PC-9 (cell line): Measurements from ENCODE around the gene GAB4.

Experiments
- EZH2 ChIP-seq: fragments of 200-600 bp; sonication (generic); IDR thresholded peaks from 2 replicates; pipeline ENCODE4 v1.8.0; 2017; ENCODE audit warnings: antibody characterized with exemption, low read depth
- TF ChIP-seq, protein P1 (sequence below): fragments of 200-600 bp; sonication (generic); conservative IDR thresholded peaks from 2 replicates; pipeline ENCODE4 v1.6.1; 2017; ENCODE audit warnings: mixed run types, antibody characterized with exemption, mild to moderate bottlenecking, moderate library complexity

DNA sequence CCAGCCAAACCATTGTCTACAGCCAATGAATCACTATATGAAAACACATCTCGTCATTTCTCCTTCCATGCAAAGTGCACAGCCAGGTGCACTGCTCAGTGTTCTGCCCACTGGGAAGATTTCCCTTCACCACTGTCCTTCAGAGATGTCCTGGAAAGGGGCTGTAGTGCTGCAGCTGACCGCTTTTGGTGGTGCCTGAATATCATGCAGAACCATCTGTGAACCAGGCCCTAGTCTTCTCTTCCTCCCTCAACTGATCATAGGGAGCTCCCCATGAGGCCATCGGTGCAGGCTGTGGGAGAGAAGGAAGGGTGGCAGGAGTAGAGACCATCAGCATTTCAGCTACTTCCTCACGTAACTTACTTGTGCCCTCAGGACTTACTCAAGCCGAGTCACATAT is 70.2 kb downstream of the GAB4 start:
- TF ChIP-seq EZH2, result no peak
- TF ChIP-seq, protein P1, sequence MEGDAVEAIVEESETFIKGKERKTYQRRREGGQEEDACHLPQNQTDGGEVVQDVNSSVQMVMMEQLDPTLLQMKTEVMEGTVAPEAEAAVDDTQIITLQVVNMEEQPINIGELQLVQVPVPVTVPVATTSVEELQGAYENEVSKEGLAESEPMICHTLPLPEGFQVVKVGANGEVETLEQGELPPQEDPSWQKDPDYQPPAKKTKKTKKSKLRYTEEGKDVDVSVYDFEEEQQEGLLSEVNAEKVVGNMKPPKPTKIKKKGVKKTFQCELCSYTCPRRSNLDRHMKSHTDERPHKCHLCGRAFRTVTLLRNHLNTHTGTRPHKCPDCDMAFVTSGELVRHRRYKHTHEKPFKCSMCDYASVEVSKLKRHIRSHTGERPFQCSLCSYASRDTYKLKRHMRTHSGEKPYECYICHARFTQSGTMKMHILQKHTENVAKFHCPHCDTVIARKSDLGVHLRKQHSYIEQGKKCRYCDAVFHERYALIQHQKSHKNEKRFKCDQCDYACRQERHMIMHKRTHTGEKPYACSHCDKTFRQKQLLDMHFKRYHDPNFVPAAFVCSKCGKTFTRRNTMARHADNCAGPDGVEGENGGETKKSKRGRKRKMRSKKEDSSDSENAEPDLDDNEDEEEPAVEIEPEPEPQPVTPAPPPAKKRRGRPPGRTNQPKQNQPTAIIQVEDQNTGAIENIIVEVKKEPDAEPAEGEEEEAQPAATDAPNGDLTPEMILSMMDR, result no peak
